Measurements from ENCODE around the gene FOXC1. TPM values are rescaled to one million over a fixed set of nuclear protein-coding genes. Genes with fewer than 3 reads are reported as not detected.

Gene FOXC1
- total and polyA plus RNA-seq, 2 experiments from 2014 or later: 0.60 to 1.1 TPM

DNA sequence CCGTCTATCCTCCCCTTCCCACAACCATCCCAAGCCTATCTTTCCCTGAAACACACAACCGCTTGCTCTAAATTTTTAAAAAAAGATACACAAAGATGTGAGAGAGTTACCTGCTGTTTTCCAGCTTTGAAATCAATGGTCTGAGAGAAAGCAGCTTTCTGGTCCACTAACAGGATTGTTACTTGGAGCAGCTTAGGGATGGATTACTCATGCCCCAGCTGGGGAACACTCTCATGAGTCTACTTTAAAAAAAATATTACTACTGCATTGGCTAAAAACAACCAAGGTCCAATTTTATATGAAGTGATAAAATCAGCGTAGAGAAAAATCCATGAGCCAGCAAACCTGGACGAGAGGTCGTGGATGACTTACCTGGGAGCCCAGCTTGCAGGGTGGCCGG is 29.6 kb upstream of the FOXC1 start:
- H3K36me3 ChIP-seq (replicated peaks; ENCODE audit: insufficient read depth, low read depth): no peaks in the 10 kb centered on the region
- no peaks in the 10 kb centered on the region for H3K9me2 ChIP-seq (replicated peaks; ENCODE audit: insufficient read depth)
- H3K4me3 ChIP-seq: no peak overlapping the region
- DNase-seq (ENCODE audit: low spot score): no peak
- TF ChIP-seq, protein P1, sequence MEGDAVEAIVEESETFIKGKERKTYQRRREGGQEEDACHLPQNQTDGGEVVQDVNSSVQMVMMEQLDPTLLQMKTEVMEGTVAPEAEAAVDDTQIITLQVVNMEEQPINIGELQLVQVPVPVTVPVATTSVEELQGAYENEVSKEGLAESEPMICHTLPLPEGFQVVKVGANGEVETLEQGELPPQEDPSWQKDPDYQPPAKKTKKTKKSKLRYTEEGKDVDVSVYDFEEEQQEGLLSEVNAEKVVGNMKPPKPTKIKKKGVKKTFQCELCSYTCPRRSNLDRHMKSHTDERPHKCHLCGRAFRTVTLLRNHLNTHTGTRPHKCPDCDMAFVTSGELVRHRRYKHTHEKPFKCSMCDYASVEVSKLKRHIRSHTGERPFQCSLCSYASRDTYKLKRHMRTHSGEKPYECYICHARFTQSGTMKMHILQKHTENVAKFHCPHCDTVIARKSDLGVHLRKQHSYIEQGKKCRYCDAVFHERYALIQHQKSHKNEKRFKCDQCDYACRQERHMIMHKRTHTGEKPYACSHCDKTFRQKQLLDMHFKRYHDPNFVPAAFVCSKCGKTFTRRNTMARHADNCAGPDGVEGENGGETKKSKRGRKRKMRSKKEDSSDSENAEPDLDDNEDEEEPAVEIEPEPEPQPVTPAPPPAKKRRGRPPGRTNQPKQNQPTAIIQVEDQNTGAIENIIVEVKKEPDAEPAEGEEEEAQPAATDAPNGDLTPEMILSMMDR (IDR thresholded peaks at IDR 0.05; ENCODE audit: poor library complexity): no peak
- TF ChIP-seq EZH2 (IDR thresholded peaks at IDR 0.05; ENCODE audit: borderline replicate concordance): no peak
- no peak for TF ChIP-seq EZH2phosphoT487 (IDR thresholded peaks at IDR 0.05; ENCODE audit: low read depth, severe bottlenecking, unreplicated experiment)
- no peaks in the 10 kb centered on the region for H4K20me1 ChIP-seq (ENCODE audit: insufficient read depth, poor library complexity, severe bottlenecking)
- WGBS (ENCODE audit: low lambda C conversion rate, missing lambda C conversion rate): 82% methylated on average over 6 of the region's 6 CpGs
- no peaks in the 10 kb centered on the region for H3K27me3 ChIP-seq
- H3K4me2 ChIP-seq: no peak overlapping the region
- H3K27ac ChIP-seq: no peak overlapping the region
- H3K9me3 ChIP-seq (ENCODE audit: low read depth): no peaks in the 10 kb centered on the region
- H3K4me1 ChIP-seq (ENCODE audit: insufficient read depth): peaks cover 8% of the 10 kb centered on the region
- H3K79me2 ChIP-seq: no peaks in the 10 kb centered on the region
- H2AFZ ChIP-seq: no peak overlapping the region

- no peaks in the 10 kb centered on the region for H3K9me3 ChIP-seq (ENCODE audit: low read depth)
- no peak for DNase-seq (ENCODE audit: low spot score)
- no peak overlapping the region for H3K27ac ChIP-seq
- H3K4me3 ChIP-seq: no peak overlapping the region
- peaks cover 3% of the 10 kb centered on the region for H3K4me1 ChIP-seq (ENCODE audit: insufficient read depth)
- H4K20me1 ChIP-seq (ENCODE audit: insufficient read depth, poor library complexity, severe bottlenecking): no peaks in the 10 kb centered on the region
- no peaks in the 10 kb centered on the region for H3K79me2 ChIP-seq
- 80% methylated on average over 9 of the region's 9 CpGs for WGBS (ENCODE audit: low lambda C conversion rate, missing lambda C conversion rate)
- no peaks in the 10 kb centered on the region for H3K27me3 ChIP-seq
- H3K4me2 ChIP-seq: no peak overlapping the region
- TF ChIP-seq EZH2phosphoT487 (IDR thresholded peaks at IDR 0.05; ENCODE audit: low read depth, severe bottlenecking, unreplicated experiment) (no peak), EZH2 (IDR thresholded peaks at IDR 0.05; ENCODE audit: borderline replicate concordance) (no peak)
- TF ChIP-seq, protein P1 (IDR thresholded peaks at IDR 0.05; ENCODE audit: poor library complexity): no peak
- no peaks in the 10 kb centered on the region for H3K9me2 ChIP-seq (replicated peaks; ENCODE audit: insufficient read depth)
- H2AFZ ChIP-seq: no peak overlapping the region
- no peaks in the 10 kb centered on the region for H3K36me3 ChIP-seq (replicated peaks; ENCODE audit: insufficient read depth, low read depth)
Observed at GRCh38 chr6:1580585-1580984, 29.1 kb upstream of the FOXC1 start.

DNA sequence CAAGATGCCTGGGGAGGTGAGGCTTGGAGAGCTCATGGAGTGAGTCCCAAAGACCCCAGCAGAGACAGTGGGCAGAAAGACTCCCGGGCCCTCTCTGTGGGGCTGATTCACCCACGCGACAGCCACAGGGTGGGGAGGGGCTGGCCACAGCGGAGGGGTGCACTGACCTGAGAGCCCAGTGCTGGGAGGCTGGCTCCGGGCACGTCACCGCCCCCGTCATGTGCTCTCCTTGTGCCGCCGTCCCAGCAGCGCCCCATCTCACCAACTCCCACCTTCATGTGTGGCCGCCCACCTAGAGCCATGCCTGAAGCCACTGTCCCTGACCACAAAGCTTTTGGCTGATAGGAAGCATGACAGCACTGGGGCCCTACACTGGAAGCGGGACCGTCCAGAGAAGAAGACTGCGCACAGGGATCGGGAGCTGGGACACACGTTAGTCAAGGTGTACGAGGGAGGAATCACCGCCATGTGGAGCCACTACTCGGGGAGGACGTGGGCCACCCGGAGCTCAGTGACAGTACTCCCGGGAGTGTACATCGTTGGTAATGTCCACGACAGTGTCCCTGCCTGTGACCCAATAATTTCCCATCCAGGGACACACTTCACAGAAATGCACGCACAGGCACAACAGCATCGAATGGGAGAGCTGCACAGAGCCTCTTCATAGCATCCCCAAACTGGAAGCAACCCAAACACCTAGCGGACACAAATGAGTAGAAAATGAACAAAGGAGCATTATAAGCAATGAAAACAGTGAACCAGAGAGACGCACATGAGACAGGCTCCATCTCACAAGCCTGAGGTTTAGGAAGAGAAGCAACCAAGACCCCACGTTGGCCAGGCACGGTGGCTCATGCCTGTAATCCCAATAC is 28.4 kb upstream of the FOXC1 start:
- Histone ChIP-seq H3K27me3 (no peaks in the 10 kb centered on the region), H3K36me3 (replicated peaks; ENCODE audit: insufficient read depth, low read depth) (no peaks in the 10 kb centered on the region), H2AFZ (no peak overlapping the region), H3K4me3 (no peak overlapping the region), H3K9me2 (replicated peaks; ENCODE audit: insufficient read depth) (no peaks in the 10 kb centered on the region), H4K20me1 (ENCODE audit: insufficient read depth, poor library complexity, severe bottlenecking) (no peaks in the 10 kb centered on the region), H3K4me1 (ENCODE audit: insufficient read depth) (no peaks in the 10 kb centered on the region), H3K4me2 (no peak overlapping the region), H3K27ac (no peak overlapping the region), H3K9me3 (ENCODE audit: low read depth) (no peaks in the 10 kb centered on the region), H3K79me2 (no peaks in the 10 kb centered on the region)
- 97% methylated on average over 28 of the region's 31 CpGs for WGBS (ENCODE audit: low lambda C conversion rate, missing lambda C conversion rate)
- TF ChIP-seq, protein P1 (IDR thresholded peaks at IDR 0.05; ENCODE audit: poor library complexity): no peak
- TF ChIP-seq EZH2phosphoT487 (IDR thresholded peaks at IDR 0.05; ENCODE audit: low read depth, severe bottlenecking, unreplicated experiment): no peak
- no peak for TF ChIP-seq EZH2 (IDR thresholded peaks at IDR 0.05; ENCODE audit: borderline replicate concordance)
- no peak for DNase-seq (ENCODE audit: low spot score)

Data from hepatocyte (in vitro differentiated cells).